Kidney epithelial cell (primary cell): ENCODE data around the gene FRY. TPM values are rescaled to one million over a fixed set of nuclear protein-coding genes. Genes with fewer than 3 reads are reported as not detected.

Source experiments
- DNase-seq: peaks from one replicate; pipeline ENCODE4 v3.0.0-alpha.2; 2010; ENCODE audit warnings: low read depth
- H3K27me3 ChIP-seq: 2 replicates; pipeline ENCODE4 v1.6.0; 2011; ENCODE audit warnings: low read length; ENCODE audit not compliant: control insufficient read depth, insufficient read depth
- H3K36me3 ChIP-seq: 2 replicates; pipeline ENCODE4 v1.5.1; 2011; ENCODE audit warnings: low read length; ENCODE audit not compliant: control insufficient read depth, insufficient read depth
- H3K4me3 ChIP-seq: 2 replicates; pipeline ENCODE4 v1.5.1; 2011; ENCODE audit warnings: low read depth, mild to moderate bottlenecking, control low read depth, low read length
- CTCF ChIP-seq: IDR thresholded peaks from 2 replicates; pipeline ENCODE4 v1.5.1; 2011; ENCODE audit warnings: mild to moderate bottlenecking, moderate library complexity, low read length, control low read depth, inconsistent platforms; ENCODE audit not compliant: insufficient read depth, poor library complexity, severe bottlenecking
- total RNA-seq: library from RNA; depleted of rRNA; stranded (reverse); fragments of >200 nt; gene quantifications from 2 replicates; pipeline ENCODE4 v1.2.3, GENCODE V29; 2015

FRY gene
- total RNA-seq, 1 donor from 2014 or later: 6.7 TPM

GRCh38 chr13:32245555-32245954 lies 214.0 kb downstream of the FRY start:
- DNase-seq: no peak
- Histone ChIP-seq H3K4me3 (no peak overlapping the region), H3K36me3 (no peaks in the 10 kb centered on the region), H3K27me3 (no peaks in the 10 kb centered on the region)
- no peak for TF ChIP-seq CTCF

- TF ChIP-seq CTCF: peak; percentile 88
- no peak overlapping the region for H3K4me3 ChIP-seq
- no peaks in the 10 kb centered on the region for H3K27me3 ChIP-seq
- peak; percentile 23 for DNase-seq
- H3K36me3 ChIP-seq: no peaks in the 10 kb centered on the region
Observed at GRCh38 chr13:32246468-32246867, 214.9 kb downstream of the FRY start.

GRCh38 chr13:32247887-32248286 lies 216.3 kb downstream of the FRY start:
- H3K27me3 ChIP-seq: no peaks in the 10 kb centered on the region
- no peak for TF ChIP-seq CTCF
- DNase-seq: no peak
- H3K4me3 ChIP-seq: no peak overlapping the region
- H3K36me3 ChIP-seq: no peaks in the 10 kb centered on the region

GRCh38 chr13:32248801-32249200 lies 217.2 kb downstream of the FRY start:
- TF ChIP-seq CTCF: no peak
- H3K4me3 ChIP-seq: no peak overlapping the region
- no peak for DNase-seq
- no peaks in the 10 kb centered on the region for H3K27me3 ChIP-seq
- no peaks in the 10 kb centered on the region for H3K36me3 ChIP-seq

GRCh38 chr13:32252812-32253438 lies 221.4 kb downstream of the FRY start:
- no peak for TF ChIP-seq CTCF
- no peak for DNase-seq
- Histone ChIP-seq H3K36me3 (no peaks in the 10 kb centered on the region), H3K4me3 (no peak overlapping the region), H3K27me3 (no peaks in the 10 kb centered on the region)

GRCh38 chr13:32253911-32254399 lies 222.4 kb downstream of the FRY start:
- no peak for TF ChIP-seq CTCF
- Histone ChIP-seq H3K36me3 (no peaks in the 10 kb centered on the region), H3K27me3 (no peaks in the 10 kb centered on the region), H3K4me3 (no peak overlapping the region)
- no peak for DNase-seq
